ENCODE data around the gene AGAP1. TPM values are rescaled to one million over a fixed set of nuclear protein-coding genes. Genes with fewer than 3 reads are reported as not detected.
"Not testable (repeated sequence)": the region's sequence is repeated elsewhere in the genome, so short reads cannot be mapped to it uniquely, and the experiment has no call there.

AGAP1 gene
- total RNA-seq, 1 donor: 10.8 TPM

DNA sequence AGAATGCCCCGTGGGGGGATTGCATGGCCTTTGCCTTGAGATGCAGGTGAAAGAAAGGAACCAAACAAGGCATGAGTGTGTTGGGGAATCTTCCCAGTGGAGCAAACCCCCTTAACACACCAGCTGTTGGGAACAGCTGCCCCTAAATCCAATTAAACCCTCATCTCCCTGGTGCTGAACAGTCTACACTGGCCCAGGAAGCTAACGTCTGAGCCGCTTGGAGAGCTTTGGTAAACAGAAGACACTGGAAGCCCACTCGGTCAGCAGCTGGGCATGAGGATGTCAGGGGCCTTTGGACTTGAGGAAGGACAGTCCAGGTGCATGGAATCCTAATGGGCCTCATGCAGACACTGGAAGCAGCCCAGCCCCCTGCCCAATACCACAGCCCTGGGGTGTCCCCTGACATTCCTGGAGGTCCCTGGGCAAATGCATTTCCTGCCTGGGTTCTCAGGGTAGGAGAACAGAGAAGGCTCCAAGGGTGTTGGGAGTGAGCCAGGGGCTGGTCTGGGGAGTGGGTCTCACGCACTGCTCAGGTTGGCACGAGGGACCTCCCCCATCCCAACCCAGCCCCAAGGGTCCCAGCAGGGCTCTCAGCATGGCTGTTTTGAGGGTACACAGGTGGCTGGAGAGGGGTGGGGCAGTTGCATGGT lies 636.6 kb downstream of the AGAP1 start:
- DNase-seq (ENCODE audit: low read depth): no peak
- no peak overlapping the region for H3K4me3 ChIP-seq (ENCODE audit: low read depth, low read length)
- TF ChIP-seq, protein P1, sequence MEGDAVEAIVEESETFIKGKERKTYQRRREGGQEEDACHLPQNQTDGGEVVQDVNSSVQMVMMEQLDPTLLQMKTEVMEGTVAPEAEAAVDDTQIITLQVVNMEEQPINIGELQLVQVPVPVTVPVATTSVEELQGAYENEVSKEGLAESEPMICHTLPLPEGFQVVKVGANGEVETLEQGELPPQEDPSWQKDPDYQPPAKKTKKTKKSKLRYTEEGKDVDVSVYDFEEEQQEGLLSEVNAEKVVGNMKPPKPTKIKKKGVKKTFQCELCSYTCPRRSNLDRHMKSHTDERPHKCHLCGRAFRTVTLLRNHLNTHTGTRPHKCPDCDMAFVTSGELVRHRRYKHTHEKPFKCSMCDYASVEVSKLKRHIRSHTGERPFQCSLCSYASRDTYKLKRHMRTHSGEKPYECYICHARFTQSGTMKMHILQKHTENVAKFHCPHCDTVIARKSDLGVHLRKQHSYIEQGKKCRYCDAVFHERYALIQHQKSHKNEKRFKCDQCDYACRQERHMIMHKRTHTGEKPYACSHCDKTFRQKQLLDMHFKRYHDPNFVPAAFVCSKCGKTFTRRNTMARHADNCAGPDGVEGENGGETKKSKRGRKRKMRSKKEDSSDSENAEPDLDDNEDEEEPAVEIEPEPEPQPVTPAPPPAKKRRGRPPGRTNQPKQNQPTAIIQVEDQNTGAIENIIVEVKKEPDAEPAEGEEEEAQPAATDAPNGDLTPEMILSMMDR (IDR thresholded peaks at IDR 0.05; ENCODE audit: insufficient read depth, low read depth, low read length): no peak

GRCh38 chr2:236131073-236131692 lies 637.3 kb downstream of the AGAP1 start:
- H3K4me3 ChIP-seq (ENCODE audit: low read depth, low read length): no peak overlapping the region
- DNase-seq (ENCODE audit: low read depth): no peak
- TF ChIP-seq, protein P1 (IDR thresholded peaks at IDR 0.05; ENCODE audit: insufficient read depth, low read depth, low read length): no peak

- TF ChIP-seq, protein P1 (IDR thresholded peaks at IDR 0.05; ENCODE audit: insufficient read depth, low read depth, low read length): no peak
- no peak overlapping the region for H3K4me3 ChIP-seq (ENCODE audit: low read depth, low read length)
- DNase-seq (ENCODE audit: low read depth): no peak
These were observed 639.7 kb downstream of the AGAP1 start for GRCh38 chr2:236133410-236134012.

GRCh38 chr2:236136538-236136937 lies 642.7 kb downstream of the AGAP1 start:
- H3K4me3 ChIP-seq (ENCODE audit: low read depth, low read length): no peak overlapping the region

DNA sequence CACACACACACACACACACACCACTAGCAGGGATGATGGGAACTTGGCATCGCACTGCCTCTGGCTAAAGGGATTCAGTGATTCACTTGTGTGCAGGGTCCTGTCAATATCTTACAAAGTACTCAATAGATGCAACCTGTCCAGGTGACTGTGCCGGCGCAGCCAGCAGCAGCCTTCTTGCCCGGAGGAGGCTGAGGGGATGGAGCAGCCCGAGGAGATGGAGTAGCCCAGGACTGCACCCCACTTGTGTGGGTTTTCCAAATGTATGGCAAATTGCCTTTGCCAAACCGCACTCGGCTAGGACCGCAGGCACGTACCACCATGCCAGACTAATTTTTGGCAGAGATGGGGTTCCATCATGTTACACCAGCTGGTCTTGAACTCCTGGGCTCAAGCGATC lies 643.2 kb downstream of the AGAP1 start:
- TF ChIP-seq, protein P1 (IDR thresholded peaks at IDR 0.05; ENCODE audit: insufficient read depth, low read depth, low read length): no peak
- DNase-seq (ENCODE audit: low read depth): no peak
- no peak overlapping the region for H3K4me3 ChIP-seq (ENCODE audit: low read depth, low read length)

More at GRCh38 chr2:236136538-236136937, 642.7 kb downstream of the AGAP1 start:
- DNase-seq (ENCODE audit: low read depth): no peak
- TF ChIP-seq, protein P1 (IDR thresholded peaks at IDR 0.05; ENCODE audit: insufficient read depth, low read depth, low read length): no peak

- not testable (repeated sequence) for DNase-seq (ENCODE audit: low read depth); H3K4me3 ChIP-seq (ENCODE audit: low read depth, low read length)
These were observed 647.8 kb downstream of the AGAP1 start for GRCh38 chr2:236141616-236142015.

DNA sequence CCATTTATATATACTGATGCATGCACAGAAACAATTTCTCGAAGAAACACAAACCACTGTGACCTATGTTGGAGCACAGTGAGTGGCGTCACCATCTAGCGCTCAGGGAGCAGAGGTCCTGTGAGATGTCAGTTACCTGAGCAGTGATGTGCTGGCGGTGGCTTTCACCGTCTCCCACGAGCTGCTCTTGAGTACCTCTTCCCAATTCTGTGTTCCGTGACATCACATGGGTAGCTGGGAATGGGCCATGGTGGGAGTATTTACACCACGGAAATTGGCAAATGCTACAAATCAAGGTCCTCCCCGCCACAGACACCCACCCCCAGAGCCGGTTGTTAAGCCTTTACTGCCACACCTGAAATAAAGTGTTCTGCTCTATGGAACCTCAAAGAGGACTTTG lies 650.0 kb downstream of the AGAP1 start:
- DNase-seq (ENCODE audit: low read depth): no peak
- TF ChIP-seq, protein P1 (IDR thresholded peaks at IDR 0.05; ENCODE audit: insufficient read depth, low read depth, low read length): no peak
- H3K4me3 ChIP-seq (ENCODE audit: low read depth, low read length): no peak overlapping the region

Data from fibroblast of villous mesenchyme (primary cell).